HG02981 (cell line): Measurements from ENCODE around the gene SEMA5A.

Source experiments
- ATAC-seq: cut with Tn5 transposase; IDR thresholded peaks from one replicate; pipeline ENCODE4 v1.9.1; 2021; ENCODE audit warnings: mild to moderate bottlenecking, moderate library complexity; ENCODE audit not compliant: unreplicated experiment

Gene SEMA5A

GRCh38 chr5:9052421-9052820 lies 493.5 kb downstream of the SEMA5A start:
- ATAC-seq = no peak

DNA sequence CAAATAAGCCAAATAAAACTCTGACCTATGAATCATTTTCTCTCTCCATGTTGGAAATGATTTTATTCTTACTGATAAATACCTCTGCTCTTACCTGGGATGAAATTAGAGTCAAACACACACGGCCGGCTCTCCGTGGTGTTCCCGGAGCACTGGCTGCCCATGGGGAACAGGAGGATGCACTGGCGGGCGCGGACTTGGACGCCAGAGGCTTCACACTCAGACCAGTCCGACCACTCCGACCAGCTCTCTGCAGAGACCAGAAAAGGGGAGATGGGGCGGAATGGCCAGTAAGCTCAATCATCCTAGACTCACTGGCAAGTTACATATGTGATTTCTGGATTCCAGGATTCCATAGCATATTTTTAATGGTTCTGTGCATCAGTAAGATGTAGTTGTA lies 494.1 kb downstream of the SEMA5A start:
- ATAC-seq = no peak

GRCh38 chr5:9047932-9048331 lies 497.9 kb downstream of the SEMA5A start:
- ATAC-seq = no peak

- no peak for ATAC-seq
These were observed 499.0 kb downstream of the SEMA5A start for GRCh38 chr5:9046756-9047481.

- ATAC-seq = no peak
These were observed 499.9 kb downstream of the SEMA5A start for GRCh38 chr5:9045946-9046345.

DNA sequence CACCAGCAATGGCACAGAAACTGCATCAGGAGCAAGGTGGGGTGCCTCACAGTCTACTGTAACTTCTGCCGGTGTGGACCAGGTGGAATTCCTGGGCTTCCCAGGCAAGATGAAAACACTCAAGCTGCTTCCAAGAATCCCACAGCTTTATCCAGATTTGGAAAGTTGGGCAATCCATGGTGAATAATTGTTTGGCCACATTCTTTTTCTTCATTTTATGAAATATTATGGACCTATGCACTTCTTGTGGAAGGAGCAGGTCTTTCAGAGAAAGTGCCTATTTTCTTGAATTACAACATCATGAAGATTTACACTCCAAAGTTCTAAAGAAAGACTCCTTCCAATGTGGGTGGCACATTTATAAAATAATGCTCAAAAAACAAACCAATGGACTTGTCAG lies 503.6 kb downstream of the SEMA5A start:
- no peak for ATAC-seq

GRCh38 chr5:9040475-9040874 lies 505.4 kb downstream of the SEMA5A start:
- no peak for ATAC-seq

GRCh38 chr5:9037048-9037447 lies 508.8 kb downstream of the SEMA5A start:
- ATAC-seq = no peak

DNA sequence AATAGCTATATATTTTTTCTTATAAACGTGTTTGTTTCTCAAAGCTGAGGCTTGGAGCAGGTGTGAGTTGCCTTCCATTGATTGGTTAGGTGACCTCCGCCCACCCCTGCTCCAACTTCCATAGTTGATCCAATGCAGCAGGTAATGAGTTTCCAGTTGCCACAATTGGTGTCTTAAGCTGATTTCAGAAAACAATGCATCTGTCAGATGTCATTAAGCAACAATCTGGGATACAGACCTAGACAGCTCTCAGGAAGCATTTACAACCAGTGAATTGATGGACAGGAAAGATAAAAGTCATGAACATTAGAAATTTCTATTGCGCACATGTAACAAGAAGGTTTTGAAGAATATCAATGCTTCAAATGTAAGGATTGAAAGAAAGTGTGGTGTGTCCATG lies 510.5 kb downstream of the SEMA5A start:
- ATAC-seq = no peak

DNA sequence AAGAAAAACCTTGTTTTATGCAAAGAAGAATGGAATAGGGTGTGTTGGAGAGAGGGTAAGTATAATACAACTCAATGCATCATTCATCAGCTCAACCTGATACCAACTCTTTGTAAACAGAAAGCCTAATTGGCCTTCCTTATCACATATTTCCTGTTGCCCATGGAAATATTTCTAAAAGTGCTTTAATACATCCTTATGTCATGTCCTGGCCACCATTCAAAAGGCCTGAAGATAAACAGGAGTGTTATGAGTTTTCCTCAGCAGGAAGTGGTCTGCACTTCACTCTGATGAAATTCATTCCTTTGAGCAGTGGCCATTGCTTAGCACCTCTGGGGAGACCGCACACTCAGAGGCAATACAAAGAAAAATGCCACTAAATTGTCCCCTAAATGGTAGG lies 511.2 kb downstream of the SEMA5A start:
- ATAC-seq = no peak

- ATAC-seq = no peak
These were observed 512.4 kb downstream of the SEMA5A start for GRCh38 chr5:9033524-9033923.

GRCh38 chr5:9025942-9026341 lies 519.9 kb downstream of the SEMA5A start:
- no peak for ATAC-seq

DNA sequence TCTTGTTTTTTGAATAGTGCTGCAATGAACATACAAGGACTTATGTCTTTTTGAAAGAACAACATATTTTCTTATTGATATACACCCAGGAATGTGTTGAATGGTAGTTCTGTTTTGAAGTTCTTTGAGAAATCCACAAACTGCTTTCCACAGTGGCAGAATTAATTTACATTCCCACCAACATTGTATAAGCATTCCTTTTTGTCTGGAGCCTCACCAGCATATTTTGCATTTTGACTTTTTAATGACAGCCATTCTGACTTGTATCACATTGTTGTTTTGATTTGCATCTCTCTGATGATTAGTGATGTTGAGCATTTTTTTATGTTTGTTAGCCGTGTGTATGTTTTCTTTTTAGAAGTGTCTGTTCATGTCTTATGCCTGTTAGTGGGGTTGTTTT lies 524.9 kb downstream of the SEMA5A start:
- ATAC-seq = no peak

GRCh38 chr5:9015937-9016270 lies 530.0 kb downstream of the SEMA5A start:
- ATAC-seq = no peak

DNA sequence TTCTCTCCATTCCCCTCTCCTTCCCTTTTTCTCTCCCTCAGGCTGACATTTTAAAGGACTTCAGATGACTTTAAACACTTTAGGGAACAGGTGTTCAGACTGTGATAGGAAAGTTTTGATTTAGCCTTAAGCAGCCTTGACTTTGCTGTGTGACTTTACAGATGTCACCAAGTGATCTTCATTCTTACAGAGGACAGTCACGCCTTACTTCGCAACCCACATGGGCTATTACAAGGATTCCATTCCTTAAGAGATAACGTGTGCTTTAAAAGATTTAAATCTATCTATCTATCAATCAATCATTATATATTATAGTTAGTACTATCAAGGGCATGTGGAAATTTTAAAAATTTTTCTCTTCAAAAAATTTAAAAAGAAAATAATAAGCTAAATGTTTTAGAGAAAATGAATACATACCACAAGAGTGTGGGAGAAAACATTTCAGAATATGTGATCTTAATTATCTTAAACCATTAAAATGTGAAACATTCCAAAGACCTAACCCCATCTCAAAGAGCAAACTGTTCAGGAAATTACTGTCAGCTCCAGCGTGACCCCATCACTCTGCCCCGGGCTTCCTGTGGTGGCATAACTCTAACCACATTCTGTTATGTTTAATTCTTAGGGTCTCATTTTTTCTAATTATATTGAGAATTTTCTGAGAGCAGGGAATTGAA lies 530.5 kb downstream of the SEMA5A start:
- ATAC-seq = no peak

DNA sequence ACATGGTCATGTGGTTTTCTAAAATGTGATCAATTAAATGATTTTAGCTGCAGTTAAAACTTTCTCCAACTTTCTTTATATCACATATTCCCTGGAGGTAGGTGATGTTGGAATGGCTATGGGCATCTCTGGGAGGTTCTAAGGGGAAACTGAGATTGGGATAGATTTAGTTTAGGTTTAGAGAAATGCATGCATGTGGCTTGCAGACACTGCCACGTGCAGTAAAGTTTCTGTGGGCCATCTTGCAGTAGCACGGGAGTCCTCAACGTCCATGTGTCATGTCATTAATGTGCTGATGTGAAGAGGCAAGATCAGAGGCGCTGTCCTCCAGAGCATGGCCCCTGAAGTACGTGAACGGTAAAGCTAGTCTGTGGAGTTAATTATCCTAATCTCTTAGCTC lies 532.7 kb downstream of the SEMA5A start:
- ATAC-seq = no peak

GRCh38 chr5:9009931-9010651 lies 535.8 kb downstream of the SEMA5A start:
- ATAC-seq = no peak

DNA sequence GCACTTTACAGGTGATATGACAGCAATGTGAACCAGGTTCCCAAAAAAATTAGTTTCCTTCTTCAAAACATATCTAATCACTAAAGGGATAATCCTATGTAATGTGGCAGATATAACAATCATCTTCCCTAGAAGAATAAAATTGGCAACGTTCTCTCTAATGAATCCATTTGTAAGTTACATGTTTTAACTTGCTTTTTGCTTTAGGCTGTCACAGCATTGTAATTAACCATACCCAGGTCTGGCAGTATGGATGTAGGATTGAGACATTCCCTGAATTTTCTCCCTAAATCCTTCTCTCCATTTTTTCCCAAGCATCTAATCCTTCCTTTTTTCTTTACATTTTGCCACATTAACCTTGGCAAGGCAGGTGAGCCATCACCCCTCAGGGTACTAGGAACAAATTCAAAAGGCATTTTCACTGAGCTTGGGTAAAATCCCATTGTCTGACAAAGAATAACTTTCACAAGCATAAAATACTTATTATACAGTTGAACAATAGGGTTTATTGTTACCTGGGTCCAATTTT lies 548.3 kb downstream of the SEMA5A start:
- no peak for ATAC-seq

DNA sequence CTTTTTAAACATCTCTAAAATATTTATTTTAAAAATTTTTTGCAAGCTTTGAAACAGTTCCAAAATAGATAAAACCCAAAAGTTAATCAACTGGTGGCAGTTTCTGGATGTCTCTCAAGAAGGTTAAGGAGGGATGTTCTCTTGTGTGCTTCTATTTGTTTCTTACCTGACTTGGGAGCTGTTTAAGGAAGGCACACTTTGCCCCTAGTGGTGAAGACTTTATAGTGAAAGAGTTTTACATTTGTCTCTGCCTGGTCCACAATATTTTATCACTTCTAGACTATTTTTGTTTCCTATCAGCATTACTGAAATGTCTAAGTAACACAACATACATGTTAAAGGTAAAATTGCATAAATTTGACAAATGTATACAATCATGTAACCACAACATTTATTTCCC lies 552.8 kb downstream of the SEMA5A start:
- no peak for ATAC-seq
